ENCODE measurements around the gene PWWP2A. TPM values are rescaled to one million over a fixed set of nuclear protein-coding genes. Genes with fewer than 3 reads are reported as not detected.

Gene PWWP2A
- polyA plus RNA-seq, 1 donor from 2014 or later: 30.5 TPM

Other genes with a start within 250 kb of the PWWP2A start
- not detected for gene ADRA1B, start 203.0 kb downstream of the PWWP2A start, polyA plus RNA-seq
- 80.0 TPM for gene TTC1, start 110.3 kb downstream of the PWWP2A start, polyA plus RNA-seq
- gene FABP6, start 110.1 kb upstream of the PWWP2A start, polyA plus RNA-seq: not detected
- not detected for gene CCNJL, start 193.1 kb upstream of the PWWP2A start, polyA plus RNA-seq